Coronary artery (tissue), 2 donors: ENCODE results near the gene ZNF219.

ENCODE experiments used
- DNase-seq: peaks from one replicate; pipeline ENCODE4 v3.0.0-alpha.2; 2017; ENCODE audit warnings: low spot score
- H3K27ac ChIP-seq, 2 donors: fragments of 200-600 bp; sonication (generic); one replicate each; pipeline ENCODE4 v1.5.1; 2016 to 2019
- H3K4me3 ChIP-seq: fragments of 200-600 bp; sonication (generic); 2 replicates; pipeline ENCODE4 v1.5.1; 2016; ENCODE audit warnings: mild to moderate bottlenecking, moderate library complexity
- CTCF ChIP-seq: fragments of 200-600 bp; sonication (generic); IDR thresholded peaks from one replicate; pipeline ENCODE4 v1.5.1; 2019; ENCODE audit warnings: antibody characterized with exemption

Gene ZNF219

GRCh38 chr14:21096978-21097635 lies 1.3 kb downstream of the ZNF219 start:
- Histone ChIP-seq H3K4me3 (peak overlapping the region; percentile 84), H3K27ac (peak overlapping the region; percentile 93 to 97)
- TF ChIP-seq CTCF = no peak
- no peak for DNase-seq

- Histone ChIP-seq H3K27ac (peak overlapping the region in 1 of 2 donors; percentile 97), H3K4me3 (no peak overlapping the region)
- no peak for DNase-seq
- TF ChIP-seq CTCF = no peak
Measured at GRCh38 chr14:21096438-21096837, 2.0 kb downstream of the ZNF219 start.

GRCh38 chr14:21095430-21096205 lies 2.8 kb downstream of the ZNF219 start:
- DNase-seq = no peak
- Histone ChIP-seq H3K4me3 (no peak overlapping the region), H3K27ac (peak overlapping the region in 1 of 2 donors; percentile 97)
- TF ChIP-seq CTCF = no peak

GRCh38 chr14:21093769-21094681 lies 4.4 kb downstream of the ZNF219 start:
- TF ChIP-seq CTCF = no peak
- H3K27ac ChIP-seq = no peak overlapping the region
- DNase-seq = no peak
- H3K4me3 ChIP-seq = no peak overlapping the region

- no peak overlapping the region for H3K27ac ChIP-seq
- no peak for TF ChIP-seq CTCF
- no peak for DNase-seq
- no peak overlapping the region for H3K4me3 ChIP-seq
Measured at GRCh38 chr14:21093018-21093417, 5.4 kb downstream of the ZNF219 start.

GRCh38 chr14:21092273-21093011 lies 6.0 kb downstream of the ZNF219 start:
- peak; percentile 100 for TF ChIP-seq CTCF
- H3K27ac ChIP-seq = peak overlapping the region in 1 of 2 donors; percentile 18
- no peak overlapping the region for H3K4me3 ChIP-seq
- DNase-seq = no peak
